ENCODE data around the gene CALML3. TPM values are rescaled to one million over a fixed set of nuclear protein-coding genes. Genes with fewer than 3 reads are reported as not detected.

The CALML3 gene
- total RNA-seq, 1 donor from 2014 or later = not detected

DNA sequence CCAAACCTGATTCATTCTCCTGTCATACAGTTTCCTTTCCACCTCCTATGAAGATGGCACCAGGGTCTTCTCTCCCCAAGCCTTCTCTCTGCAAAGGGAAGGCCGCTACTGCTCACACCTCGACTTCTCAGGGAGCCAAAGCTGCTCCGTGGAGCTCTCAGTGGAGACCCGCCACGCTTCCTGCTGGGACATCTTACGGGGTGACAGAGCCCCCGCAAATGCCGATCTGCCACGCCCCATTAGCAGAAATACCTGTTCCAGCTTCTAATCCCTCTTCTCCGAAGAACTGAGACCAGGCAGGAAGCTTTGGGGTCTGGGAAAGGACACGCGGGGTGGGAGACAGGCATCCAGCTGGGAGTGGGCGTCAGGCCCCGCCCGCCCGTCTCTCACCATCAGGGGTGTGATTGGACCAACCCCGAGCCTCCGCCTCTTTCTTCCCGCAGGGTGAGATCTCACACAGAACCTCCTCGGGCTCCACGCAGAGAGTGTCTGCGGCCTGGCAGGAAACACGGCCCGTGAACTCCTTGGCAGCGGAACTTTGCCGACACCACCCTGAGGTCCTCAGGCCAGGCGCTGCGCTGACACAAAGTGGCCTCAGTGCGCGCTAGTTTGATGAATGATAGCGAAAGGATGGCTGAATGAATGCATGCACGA, 13.4 kb upstream of the CALML3 start:
- Histone ChIP-seq H3K27me3 (no peaks in the 10 kb centered on the region), H3K27ac (no peak overlapping the region), H3K9me3 (no peaks in the 10 kb centered on the region), H3K4me3 (no peak overlapping the region), H3K36me3 (no peaks in the 10 kb centered on the region), H3K4me1 (no peaks in the 10 kb centered on the region)
- TF ChIP-seq, protein P1, sequence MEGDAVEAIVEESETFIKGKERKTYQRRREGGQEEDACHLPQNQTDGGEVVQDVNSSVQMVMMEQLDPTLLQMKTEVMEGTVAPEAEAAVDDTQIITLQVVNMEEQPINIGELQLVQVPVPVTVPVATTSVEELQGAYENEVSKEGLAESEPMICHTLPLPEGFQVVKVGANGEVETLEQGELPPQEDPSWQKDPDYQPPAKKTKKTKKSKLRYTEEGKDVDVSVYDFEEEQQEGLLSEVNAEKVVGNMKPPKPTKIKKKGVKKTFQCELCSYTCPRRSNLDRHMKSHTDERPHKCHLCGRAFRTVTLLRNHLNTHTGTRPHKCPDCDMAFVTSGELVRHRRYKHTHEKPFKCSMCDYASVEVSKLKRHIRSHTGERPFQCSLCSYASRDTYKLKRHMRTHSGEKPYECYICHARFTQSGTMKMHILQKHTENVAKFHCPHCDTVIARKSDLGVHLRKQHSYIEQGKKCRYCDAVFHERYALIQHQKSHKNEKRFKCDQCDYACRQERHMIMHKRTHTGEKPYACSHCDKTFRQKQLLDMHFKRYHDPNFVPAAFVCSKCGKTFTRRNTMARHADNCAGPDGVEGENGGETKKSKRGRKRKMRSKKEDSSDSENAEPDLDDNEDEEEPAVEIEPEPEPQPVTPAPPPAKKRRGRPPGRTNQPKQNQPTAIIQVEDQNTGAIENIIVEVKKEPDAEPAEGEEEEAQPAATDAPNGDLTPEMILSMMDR (IDR thresholded peaks at IDR 0.05) = no peak
- intact Hi-C loops (cut with DNase I) = no loop called here
- ATAC-seq (no peak), DNase-seq (peak; percentile 46)

DNA sequence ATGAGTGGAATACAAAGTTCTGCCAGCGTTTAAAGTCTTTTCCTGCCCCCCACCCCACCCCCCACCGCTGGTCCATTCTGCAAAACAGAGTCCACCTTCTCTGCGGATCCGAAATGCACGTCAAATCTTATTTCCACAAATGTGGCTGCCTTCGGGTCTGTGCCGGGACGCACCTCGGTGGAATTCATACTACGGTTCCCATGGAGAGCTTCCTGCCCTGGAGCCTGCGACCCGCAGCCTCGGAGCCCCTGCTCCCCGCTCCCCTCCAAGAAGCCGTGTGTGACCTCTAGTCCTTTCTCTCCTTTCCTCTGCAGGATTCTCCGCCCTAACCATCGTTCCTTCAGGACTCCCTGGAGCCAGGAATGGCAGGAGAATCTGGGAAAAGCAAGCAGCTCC, 12.9 kb upstream of the CALML3 start:
- DNase-seq = peak; percentile 27
- TF ChIP-seq, protein P1 (IDR thresholded peaks at IDR 0.05) = no peak
- intact Hi-C loops (cut with DNase I) = no loop called here
- no peaks in the 10 kb centered on the region for H3K9me3 ChIP-seq
- no peaks in the 10 kb centered on the region for H3K36me3 ChIP-seq
- no peak overlapping the region for H3K4me3 ChIP-seq
- H3K4me1 ChIP-seq = no peaks in the 10 kb centered on the region
- no peak for ATAC-seq
- H3K27ac ChIP-seq = no peak overlapping the region
- H3K27me3 ChIP-seq = no peaks in the 10 kb centered on the region

DNA sequence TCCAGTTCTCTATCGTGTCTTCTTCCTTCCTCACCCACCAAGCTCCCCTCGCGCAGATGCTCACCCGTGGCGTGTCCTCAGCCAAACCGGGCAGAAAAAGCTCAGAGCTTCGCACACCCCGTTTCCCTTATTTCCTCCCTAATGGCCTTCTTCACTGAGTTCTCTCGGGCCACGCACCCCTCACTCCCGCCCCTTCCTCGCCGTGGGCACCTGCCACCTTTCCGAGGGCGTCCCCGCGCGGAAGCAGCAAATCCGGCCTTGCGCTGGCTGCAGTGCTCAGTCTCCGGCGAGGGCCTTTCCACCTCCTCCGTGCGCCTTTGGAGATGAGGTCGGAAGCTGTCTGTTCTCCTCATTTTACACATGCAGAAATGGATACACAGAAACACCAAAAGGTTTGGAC, 12.4 kb upstream of the CALML3 start:
- TF ChIP-seq, protein P1 (IDR thresholded peaks at IDR 0.05) = no peak
- Histone ChIP-seq H3K36me3 (no peaks in the 10 kb centered on the region), H3K9me3 (no peaks in the 10 kb centered on the region), H3K4me3 (no peak overlapping the region), H3K27ac (no peak overlapping the region), H3K27me3 (no peaks in the 10 kb centered on the region), H3K4me1 (no peaks in the 10 kb centered on the region)
- ATAC-seq = no peak
- intact Hi-C loops (cut with DNase I) = no loop called here
- peak; percentile 52 for DNase-seq

DNA sequence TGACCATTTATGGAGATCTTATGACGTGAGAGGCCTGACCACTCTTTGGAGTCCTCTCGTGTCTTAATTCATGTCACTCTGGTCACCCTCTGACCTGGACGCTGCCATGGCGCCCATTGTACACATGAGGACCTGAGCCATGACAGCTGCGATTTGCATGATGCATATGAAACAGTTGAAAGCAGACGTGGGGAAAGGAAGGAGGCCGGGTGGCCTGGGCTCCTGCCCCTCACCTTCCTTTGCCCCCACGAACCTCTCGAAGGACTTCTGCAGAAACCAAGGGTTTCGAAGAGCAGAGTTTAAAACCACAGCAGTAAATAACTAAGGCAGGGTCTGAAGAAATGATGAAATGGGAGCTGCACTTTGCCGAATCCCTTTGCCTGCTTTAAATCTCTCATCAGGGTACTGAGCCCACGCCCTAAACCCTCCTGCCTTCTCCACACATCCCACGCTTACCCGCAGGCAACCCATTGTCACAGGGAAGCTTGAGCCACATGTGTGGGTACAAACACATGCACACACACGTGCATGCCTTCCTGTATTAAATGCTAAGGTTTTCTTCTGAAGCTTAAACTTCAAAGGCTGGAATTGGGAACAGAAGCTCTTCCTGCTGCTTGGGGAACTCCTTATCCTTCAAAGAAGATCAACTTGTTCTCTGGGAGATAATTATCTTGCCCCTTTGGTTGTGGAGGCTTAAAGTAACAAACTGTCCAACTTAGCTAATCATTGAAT, 11.7 kb upstream of the CALML3 start:
- no peaks in the 10 kb centered on the region for H3K27me3 ChIP-seq
- TF ChIP-seq, protein P1 (IDR thresholded peaks at IDR 0.05) = no peak
- H3K4me1 ChIP-seq = no peaks in the 10 kb centered on the region
- no peak overlapping the region for H3K27ac ChIP-seq
- H3K36me3 ChIP-seq = no peaks in the 10 kb centered on the region
- H3K9me3 ChIP-seq = no peaks in the 10 kb centered on the region
- H3K4me3 ChIP-seq = no peak overlapping the region
- ATAC-seq (no peak), DNase-seq (peak; percentile 21)
- intact Hi-C loops (cut with DNase I) = no loop called here

DNA sequence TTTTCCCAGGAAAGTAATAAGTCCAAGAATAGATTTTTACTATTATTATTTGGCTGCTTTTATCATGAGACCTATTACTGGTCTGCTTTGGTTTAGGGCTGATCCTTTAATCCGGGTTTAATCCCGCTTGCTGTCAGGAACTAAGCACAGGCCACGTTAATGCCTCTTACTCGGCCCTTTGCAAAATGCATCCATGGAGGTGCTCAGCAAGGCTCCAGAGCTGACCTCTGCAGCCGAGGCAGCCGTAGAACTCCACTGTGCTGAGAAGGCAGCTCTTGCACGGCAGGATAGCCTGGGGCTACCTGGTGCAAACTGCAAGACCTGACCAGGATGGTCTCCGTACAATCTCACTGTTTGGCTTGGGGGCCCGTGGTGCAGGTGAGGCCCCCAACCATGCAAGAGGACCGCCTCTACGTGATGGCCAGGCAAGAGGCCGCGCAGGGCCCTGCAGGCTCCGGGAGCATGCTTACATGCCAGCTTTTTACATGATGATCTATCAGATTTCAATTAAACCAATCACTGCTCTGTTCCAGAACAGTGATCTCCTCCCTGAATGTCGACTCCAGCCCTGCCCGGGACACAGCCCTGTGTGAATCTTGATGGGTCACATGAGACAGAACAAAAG, 10.4 kb upstream of the CALML3 start:
- DNase-seq = peak; percentile 49
- no peak overlapping the region for H3K27ac ChIP-seq
- TF ChIP-seq, protein P1 (IDR thresholded peaks at IDR 0.05) = no peak

More for the DNA sequence above, 10.4 kb upstream of the CALML3 start:
- Histone ChIP-seq H3K27me3 (no peaks in the 10 kb centered on the region), H3K4me3 (no peak overlapping the region), H3K4me1 (no peaks in the 10 kb centered on the region), H3K9me3 (no peaks in the 10 kb centered on the region), H3K36me3 (no peaks in the 10 kb centered on the region)
- ATAC-seq = no peak
- intact Hi-C loops (cut with DNase I) = no loop called here

Data from upper lobe of right lung (tissue), 1 donor.